Esophagus muscularis mucosa (tissue), 4 donors: Measurements from ENCODE around the gene CHRDL2.

Source experiments
- CTCF ChIP-seq, 3 experiments: fragments of 200-600 bp in 2 of 3; fragments of 450-650 bp in 1 of 3; sonication (generic) in 2 of 3; IDR thresholded peaks; one replicate each; pipeline ENCODE4 v1.5.1; 2017 to 2019; ENCODE audit warnings: antibody characterized with exemption in 3 of 3, mild to moderate bottlenecking in 2 of 3, moderate library complexity in 1 of 3
- EP300 ChIP-seq: sonication (generic); formaldehyde crosslinking; IDR thresholded peaks from one replicate; pipeline ENCODE4 v1.6.1; 2017; ENCODE audit warnings: antibody characterized with exemption
- POLR2A ChIP-seq: fragments of 450-650 bp; IDR thresholded peaks from one replicate; pipeline ENCODE4 v1.6.1; 2017; ENCODE audit warnings: antibody characterized with exemption, moderate library complexity, mild to moderate bottlenecking, low read depth

GRCh38 chr11:74723511-74723910 is 7.7 kb downstream of the CHRDL2 start:
- TF ChIP-seq POLR2A (no peak), CTCF (IDR thresholded peaks at IDR 0.05) (no peak), EP300 (no peak)
